ENCODE results near the gene GOLGA8B.

DNA sequence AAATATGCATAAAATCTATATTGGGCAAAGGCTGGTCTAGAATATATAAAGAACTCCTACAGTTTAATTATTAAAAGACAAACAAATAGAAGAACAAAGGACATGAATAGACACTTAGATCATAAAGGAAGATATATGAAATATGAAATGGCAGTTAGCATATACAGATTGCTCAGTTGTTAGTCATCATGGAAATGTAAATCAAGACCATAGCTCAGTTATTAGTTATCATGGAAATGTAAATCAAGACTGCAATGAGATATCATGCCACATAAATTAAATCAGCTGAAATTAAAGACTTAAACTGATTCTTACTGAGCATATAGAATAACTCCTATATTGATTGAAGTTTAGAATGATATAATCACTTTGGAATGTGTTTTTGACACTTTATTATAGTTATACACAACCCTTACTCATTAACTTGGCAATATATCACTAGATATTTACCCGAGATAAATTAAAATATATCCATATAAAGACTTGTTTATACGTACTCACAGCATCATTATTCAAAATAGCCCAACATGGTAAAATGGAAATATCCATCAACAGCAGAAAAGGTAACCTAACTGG is 45.2 kb upstream of the GOLGA8B start:
- TF ChIP-seq CTCF (IDR thresholded peaks at IDR 0.05) (no peak), POLR2A (IDR thresholded peaks at IDR 0.05) (no peak)

Data from adrenal gland (tissue), 5 donors.